ENCODE data around the gene CPA4.
"Not testable (repeated sequence)": the region's sequence is repeated elsewhere in the genome, so short reads cannot be mapped to it uniquely, and the experiment has no call there.

Gene CPA4, protein sequence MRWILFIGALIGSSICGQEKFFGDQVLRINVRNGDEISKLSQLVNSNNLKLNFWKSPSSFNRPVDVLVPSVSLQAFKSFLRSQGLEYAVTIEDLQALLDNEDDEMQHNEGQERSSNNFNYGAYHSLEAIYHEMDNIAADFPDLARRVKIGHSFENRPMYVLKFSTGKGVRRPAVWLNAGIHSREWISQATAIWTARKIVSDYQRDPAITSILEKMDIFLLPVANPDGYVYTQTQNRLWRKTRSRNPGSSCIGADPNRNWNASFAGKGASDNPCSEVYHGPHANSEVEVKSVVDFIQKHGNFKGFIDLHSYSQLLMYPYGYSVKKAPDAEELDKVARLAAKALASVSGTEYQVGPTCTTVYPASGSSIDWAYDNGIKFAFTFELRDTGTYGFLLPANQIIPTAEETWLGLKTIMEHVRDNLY

DNA sequence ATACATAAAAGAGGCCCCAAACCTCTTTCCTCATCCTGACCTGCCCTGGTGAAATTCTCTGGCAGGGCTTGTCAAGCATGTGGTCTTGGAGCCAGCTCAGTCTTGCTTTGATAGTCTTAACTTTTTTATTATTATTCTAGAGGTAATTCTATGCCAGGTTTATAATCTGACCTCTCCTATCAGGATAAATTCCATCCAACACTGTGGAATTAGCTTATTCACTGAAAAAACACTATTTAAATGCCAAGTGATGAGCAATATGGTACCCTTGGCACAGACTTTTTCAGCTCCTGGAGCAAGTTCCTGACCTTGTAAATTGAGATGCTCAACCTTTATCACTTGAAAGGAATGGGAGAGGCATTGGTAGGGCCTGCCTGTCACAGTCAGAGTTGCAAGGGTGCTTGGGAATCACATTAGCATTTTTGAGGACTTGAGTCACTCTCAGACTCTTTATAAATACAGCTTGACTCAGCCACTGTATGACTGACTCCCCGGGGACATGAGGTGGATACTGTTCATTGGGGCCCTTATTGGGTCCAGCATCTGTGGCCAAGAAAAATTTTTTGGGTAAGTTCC is at the start of gene CPA4:
CPA4 (plus strand) TSS at position 480 of the 576 bp plus-strand sequence; CDS start at position 500, 20 bp downstream.
- Histone ChIP-seq H3K4me3 (ENCODE audit: low read length) (no peak within 1 kb of the TSS), H3K27me3 (ENCODE audit: control insufficient read depth, insufficient read depth, low read length) (no peaks in the 10 kb centered on the region), H3K36me3 (ENCODE audit: control insufficient read depth, insufficient read depth, low read length) (no peaks in the 10 kb centered on the region), H3K4me1 (ENCODE audit: control insufficient read depth, insufficient read depth, low read length) (no peaks in the 10 kb centered on the region), H3K9ac (ENCODE audit: low read length) (no peak within 1 kb of the TSS), H3K27ac (ENCODE audit: low read depth, low read length) (no peak within 1 kb of the TSS)

DNA sequence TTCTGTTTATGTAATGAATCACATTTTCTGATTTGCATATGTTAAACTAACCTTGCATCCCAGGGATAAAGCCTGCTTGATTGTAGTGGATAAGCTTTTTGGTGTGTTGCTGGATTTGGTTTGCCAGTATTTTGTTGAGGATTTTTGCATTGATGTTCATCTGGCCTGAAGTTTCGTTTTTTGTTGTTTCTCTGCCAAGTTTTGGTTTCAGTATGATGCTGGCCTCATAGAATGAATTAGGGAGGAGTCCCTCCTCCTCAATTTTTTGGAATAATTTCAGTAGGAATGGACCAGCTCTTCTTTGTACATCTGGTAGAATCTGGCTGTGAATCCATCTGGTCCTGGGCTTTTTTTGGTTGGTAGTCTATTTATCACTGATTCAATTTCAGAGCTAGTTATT is 49.5 kb upstream of the CPA4 start:
- not testable (repeated sequence) for H3K36me3 ChIP-seq (ENCODE audit: control insufficient read depth, insufficient read depth, low read length); H3K9ac ChIP-seq (ENCODE audit: low read length); H3K27ac ChIP-seq (ENCODE audit: low read depth, low read length); H3K4me3 ChIP-seq (ENCODE audit: low read length); H3K27me3 ChIP-seq (ENCODE audit: control insufficient read depth, insufficient read depth, low read length); H3K4me1 ChIP-seq (ENCODE audit: control insufficient read depth, insufficient read depth, low read length)

DNA sequence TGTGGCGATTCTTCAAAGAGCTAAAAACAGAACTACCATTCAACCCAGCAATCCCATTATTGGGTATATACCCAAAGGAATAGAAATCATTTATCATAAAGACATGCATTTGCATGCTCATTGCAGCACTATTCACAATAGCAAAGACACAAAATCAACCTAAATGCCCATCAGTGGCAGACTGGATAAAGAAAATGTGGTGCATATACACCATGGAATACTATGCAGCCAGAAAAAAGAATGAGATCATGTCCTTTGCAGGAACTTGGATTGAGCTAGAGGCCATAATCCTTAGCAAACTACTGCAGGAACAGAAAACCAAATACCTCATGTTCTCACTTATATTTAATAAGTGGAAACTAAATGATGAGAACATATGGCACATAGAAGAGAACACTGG is 46.5 kb upstream of the CPA4 start:
- H3K4me1 ChIP-seq (ENCODE audit: control insufficient read depth, insufficient read depth, low read length), result not testable (repeated sequence)

DNA sequence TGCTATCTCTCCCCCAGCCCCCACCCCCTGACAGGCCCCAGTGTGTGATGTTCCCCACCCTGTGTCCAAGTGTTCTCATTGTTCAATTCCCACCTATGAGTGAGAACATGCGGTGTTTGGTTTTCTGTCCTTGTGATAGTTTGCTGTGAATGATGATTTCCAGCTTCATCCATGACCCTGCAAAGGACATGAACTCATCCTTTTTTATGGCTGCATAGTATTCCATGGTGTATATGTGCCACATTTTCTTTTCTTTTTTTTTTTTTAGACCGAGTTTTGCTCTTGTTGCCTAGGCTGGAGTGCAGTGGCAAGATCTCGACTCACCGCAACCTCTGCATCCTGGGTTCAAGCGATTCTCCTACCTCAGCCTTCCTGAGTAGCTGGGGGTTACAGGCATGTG is 44.1 kb upstream of the CPA4 start:
- H3K4me3 ChIP-seq (ENCODE audit: low read length); H3K27ac ChIP-seq (ENCODE audit: low read depth, low read length); H3K9ac ChIP-seq (ENCODE audit: low read length); H3K36me3 ChIP-seq (ENCODE audit: control insufficient read depth, insufficient read depth, low read length); H3K27me3 ChIP-seq (ENCODE audit: control insufficient read depth, insufficient read depth, low read length); H3K4me1 ChIP-seq (ENCODE audit: control insufficient read depth, insufficient read depth, low read length): not testable (repeated sequence)

More for the DNA sequence above, 46.5 kb upstream of the CPA4 start:
- H3K4me3 ChIP-seq (ENCODE audit: low read length); H3K27ac ChIP-seq (ENCODE audit: low read depth, low read length); H3K36me3 ChIP-seq (ENCODE audit: control insufficient read depth, insufficient read depth, low read length); H3K9ac ChIP-seq (ENCODE audit: low read length); H3K27me3 ChIP-seq (ENCODE audit: control insufficient read depth, insufficient read depth, low read length): not testable (repeated sequence)

DNA sequence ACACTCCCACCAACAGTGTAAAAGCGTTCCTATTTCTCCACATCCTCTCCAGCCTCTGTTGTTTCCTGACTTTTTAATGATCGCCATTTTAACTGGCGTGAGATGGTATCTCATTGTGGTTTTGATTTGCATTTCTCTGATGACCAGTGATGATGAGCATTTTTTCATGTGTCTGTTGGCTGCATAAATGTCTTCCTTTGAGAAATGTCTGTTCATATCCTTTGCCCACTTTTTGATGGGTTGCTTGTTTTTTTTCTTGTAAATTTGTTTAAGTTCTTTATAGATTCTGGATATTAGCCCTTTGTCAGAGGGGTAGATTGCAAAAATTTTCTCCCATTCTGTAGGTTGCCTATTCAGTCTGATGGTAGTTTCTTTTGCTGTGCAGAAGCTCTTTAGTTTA is 43.3 kb upstream of the CPA4 start:
- H3K9ac ChIP-seq (ENCODE audit: low read length); H3K4me3 ChIP-seq (ENCODE audit: low read length); H3K27ac ChIP-seq (ENCODE audit: low read depth, low read length); H3K36me3 ChIP-seq (ENCODE audit: control insufficient read depth, insufficient read depth, low read length); H3K4me1 ChIP-seq (ENCODE audit: control insufficient read depth, insufficient read depth, low read length); H3K27me3 ChIP-seq (ENCODE audit: control insufficient read depth, insufficient read depth, low read length): not testable (repeated sequence)

DNA sequence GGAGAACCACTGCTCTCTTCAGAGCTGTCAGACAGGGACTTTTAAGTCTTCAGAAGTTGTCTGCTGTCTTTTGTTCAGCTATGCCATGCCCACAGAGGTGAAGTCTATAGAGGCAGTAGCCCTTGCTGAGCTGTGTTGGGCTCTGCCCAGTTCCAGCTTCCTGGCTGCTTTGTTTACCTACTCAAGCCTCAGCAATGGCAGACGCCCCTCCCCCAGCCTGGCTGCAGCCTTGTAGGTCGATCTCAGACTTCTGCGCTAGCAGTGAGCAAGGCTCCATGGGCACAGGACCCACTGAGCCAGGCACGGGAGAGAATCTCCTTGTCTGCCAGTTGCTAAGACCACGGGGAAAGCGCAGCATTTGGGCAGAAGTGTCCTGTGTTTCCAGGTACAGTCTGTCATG is 38.4 kb upstream of the CPA4 start:
- Histone ChIP-seq H3K27ac (ENCODE audit: low read depth, low read length) (no peak overlapping the region), H3K4me3 (ENCODE audit: low read length) (no peak overlapping the region), H3K9ac (ENCODE audit: low read length) (no peak overlapping the region), H3K36me3 (ENCODE audit: control insufficient read depth, insufficient read depth, low read length) (no peaks in the 10 kb centered on the region), H3K4me1 (ENCODE audit: control insufficient read depth, insufficient read depth, low read length) (no peaks in the 10 kb centered on the region), H3K27me3 (ENCODE audit: control insufficient read depth, insufficient read depth, low read length) (no peaks in the 10 kb centered on the region)

DNA sequence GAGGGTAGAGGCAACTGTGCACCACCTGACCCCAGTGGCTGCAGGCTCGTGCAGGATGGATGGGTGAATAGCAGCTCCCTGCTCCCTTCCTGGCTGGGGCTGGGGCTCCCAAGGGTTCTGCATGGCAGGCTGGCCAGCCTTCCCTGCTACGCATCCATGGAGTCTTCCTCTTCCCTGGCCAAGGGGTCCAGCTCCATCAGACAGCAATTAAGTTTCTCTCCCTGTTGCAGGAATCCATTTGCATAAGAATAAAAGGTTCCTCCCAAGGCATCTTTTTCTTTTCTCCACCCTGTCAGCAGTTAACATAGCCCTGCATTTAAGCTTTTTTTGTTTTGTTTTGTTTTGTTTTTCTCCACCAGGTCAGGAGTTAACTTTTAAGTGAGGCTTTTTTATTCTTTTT is 36.3 kb upstream of the CPA4 start:
- H3K36me3 ChIP-seq (ENCODE audit: control insufficient read depth, insufficient read depth, low read length), result no peaks in the 10 kb centered on the region
- no peaks in the 10 kb centered on the region for H3K4me1 ChIP-seq (ENCODE audit: control insufficient read depth, insufficient read depth, low read length)
- no peaks in the 10 kb centered on the region for H3K27me3 ChIP-seq (ENCODE audit: control insufficient read depth, insufficient read depth, low read length)
- no peak overlapping the region for H3K9ac ChIP-seq (ENCODE audit: low read length)
- no peak overlapping the region for H3K4me3 ChIP-seq (ENCODE audit: low read length)
- H3K27ac ChIP-seq (ENCODE audit: low read depth, low read length), result no peak overlapping the region

DNA sequence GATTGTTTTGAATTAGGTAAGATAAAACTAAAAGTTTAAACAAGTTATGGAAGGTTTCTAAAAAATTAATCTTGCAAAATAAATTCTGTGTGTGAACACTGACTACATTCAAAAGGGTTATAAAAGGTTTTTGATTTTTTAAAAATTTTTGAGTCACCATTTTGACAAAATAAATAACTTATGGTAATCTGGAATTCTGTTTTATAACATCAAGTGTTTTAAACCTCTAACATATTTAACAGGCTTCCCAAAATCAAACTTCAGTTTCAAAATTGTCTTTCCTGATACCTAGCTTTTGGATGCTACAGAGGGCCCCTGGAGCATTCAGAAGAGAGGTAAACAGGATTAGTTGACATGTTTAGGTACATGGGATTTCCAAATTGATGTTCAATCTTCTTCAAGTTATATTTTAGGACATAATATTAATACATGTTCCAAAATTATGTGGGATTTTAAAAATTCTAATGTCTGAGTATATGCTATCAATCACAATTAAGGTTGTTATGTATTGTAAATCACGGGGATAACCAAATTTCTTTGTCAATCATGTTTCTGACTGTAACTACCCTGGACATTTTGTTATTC is 34.4 kb upstream of the CPA4 start:
- Histone ChIP-seq H3K27me3 (ENCODE audit: control insufficient read depth, insufficient read depth, low read length) (no peaks in the 10 kb centered on the region), H3K4me1 (ENCODE audit: control insufficient read depth, insufficient read depth, low read length) (no peaks in the 10 kb centered on the region), H3K27ac (ENCODE audit: low read depth, low read length) (no peak overlapping the region), H3K36me3 (ENCODE audit: control insufficient read depth, insufficient read depth, low read length) (no peaks in the 10 kb centered on the region), H3K4me3 (ENCODE audit: low read length) (no peak overlapping the region), H3K9ac (ENCODE audit: low read length) (no peak overlapping the region)

DNA sequence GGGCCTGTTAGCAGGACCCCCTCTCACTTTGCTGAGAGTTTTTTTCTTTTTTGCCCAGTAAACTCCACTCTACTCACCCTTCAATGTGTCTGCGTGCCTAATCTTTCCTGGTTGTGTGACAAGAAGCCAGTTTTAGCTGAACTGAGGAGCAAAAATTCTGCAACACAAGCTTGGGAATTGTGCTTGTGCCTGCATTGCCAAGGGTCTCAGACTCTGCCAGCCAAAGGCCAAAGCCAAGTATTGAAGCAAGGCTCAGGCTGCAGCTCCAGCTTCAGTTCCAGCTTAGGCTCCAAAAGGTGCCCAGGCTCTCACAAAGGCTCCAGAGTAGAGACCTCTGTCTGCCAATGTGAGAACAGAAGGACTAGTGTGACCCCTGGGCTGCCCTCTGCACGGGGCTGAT is 30.5 kb upstream of the CPA4 start:
- H3K9ac ChIP-seq (ENCODE audit: low read length), result no peak overlapping the region
- H3K27ac ChIP-seq (ENCODE audit: low read depth, low read length), result no peak overlapping the region
- no peaks in the 10 kb centered on the region for H3K4me1 ChIP-seq (ENCODE audit: control insufficient read depth, insufficient read depth, low read length)
- no peak overlapping the region for H3K4me3 ChIP-seq (ENCODE audit: low read length)
- H3K27me3 ChIP-seq (ENCODE audit: control insufficient read depth, insufficient read depth, low read length), result no peaks in the 10 kb centered on the region
- no peaks in the 10 kb centered on the region for H3K36me3 ChIP-seq (ENCODE audit: control insufficient read depth, insufficient read depth, low read length)

DNA sequence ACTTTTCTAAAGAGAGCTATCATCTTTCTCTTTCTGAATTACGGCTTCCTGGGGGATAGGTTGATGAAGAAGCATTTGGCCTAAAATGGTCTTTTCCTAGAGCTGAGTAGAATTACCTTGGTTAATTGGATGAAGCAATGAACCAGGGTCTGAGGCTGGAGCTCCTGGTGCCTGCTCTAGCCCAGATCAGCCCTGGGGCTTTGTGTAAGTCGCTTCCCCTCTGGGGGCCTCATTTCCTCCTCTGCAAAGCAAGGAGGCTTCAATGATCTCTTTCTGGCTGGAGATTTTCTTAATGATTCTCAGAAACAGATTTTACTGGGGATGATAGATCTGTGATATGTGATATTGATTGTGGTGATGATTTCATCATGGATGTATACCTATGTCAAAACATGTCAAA is 29.8 kb upstream of the CPA4 start:
- Histone ChIP-seq H3K36me3 (ENCODE audit: control insufficient read depth, insufficient read depth, low read length) (no peaks in the 10 kb centered on the region), H3K4me1 (ENCODE audit: control insufficient read depth, insufficient read depth, low read length) (no peaks in the 10 kb centered on the region)

DNA sequence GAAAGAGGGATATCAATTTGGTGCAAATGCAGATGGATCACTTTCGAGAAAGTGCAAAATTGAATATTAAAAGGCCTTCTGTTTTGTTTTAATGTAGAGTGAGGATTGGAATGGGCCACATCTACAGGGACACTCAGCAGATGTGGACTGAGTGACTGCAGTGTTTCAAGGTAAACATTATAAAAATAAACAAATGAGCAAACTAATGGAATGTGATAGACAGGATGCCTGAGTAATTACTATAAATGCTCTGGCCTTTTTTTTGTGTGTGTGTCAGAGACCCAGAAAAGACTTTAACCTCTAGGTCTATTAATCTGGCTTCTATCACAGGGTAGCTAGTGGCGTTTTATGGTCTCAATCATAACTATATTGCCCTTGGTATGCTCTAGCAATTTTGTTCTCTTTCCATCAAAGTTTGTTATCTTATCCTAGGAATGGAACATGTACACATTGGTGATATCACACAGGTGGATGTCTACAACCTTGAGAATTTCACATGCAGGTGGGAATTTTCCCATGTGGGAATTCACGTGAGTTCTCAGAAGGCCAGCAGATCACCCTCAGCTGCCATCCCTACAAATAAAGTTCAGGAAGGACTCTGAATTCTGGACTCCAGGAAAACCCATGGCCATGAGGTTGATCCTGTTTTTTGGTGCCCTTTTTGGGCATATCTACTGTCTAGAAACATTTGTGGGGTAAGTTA is 26.6 kb upstream of the CPA4 start, which contains the start of gene CPA2:
CPA2 (plus strand) TSS at position 606 of the 703 bp plus-strand sequence; CDS start at position 625, 19 bp downstream.
- Histone ChIP-seq H3K4me3 (ENCODE audit: low read length) (no peak within 1 kb of the TSS), H3K27me3 (ENCODE audit: control insufficient read depth, insufficient read depth, low read length) (no peaks in the 10 kb centered on the region), H3K36me3 (ENCODE audit: control insufficient read depth, insufficient read depth, low read length) (no peaks in the 10 kb centered on the region), H3K9ac (ENCODE audit: low read length) (no peak within 1 kb of the TSS), H3K4me1 (ENCODE audit: control insufficient read depth, insufficient read depth, low read length) (no peaks in the 10 kb centered on the region), H3K27ac (ENCODE audit: low read depth, low read length) (no peak within 1 kb of the TSS)

More for the DNA sequence above, 29.8 kb upstream of the CPA4 start:
- H3K27me3 ChIP-seq (ENCODE audit: control insufficient read depth, insufficient read depth, low read length), result no peaks in the 10 kb centered on the region
- H3K4me3 ChIP-seq (ENCODE audit: low read length), result no peak overlapping the region
- H3K27ac ChIP-seq (ENCODE audit: low read depth, low read length), result no peak overlapping the region
- no peak overlapping the region for H3K9ac ChIP-seq (ENCODE audit: low read length)

DNA sequence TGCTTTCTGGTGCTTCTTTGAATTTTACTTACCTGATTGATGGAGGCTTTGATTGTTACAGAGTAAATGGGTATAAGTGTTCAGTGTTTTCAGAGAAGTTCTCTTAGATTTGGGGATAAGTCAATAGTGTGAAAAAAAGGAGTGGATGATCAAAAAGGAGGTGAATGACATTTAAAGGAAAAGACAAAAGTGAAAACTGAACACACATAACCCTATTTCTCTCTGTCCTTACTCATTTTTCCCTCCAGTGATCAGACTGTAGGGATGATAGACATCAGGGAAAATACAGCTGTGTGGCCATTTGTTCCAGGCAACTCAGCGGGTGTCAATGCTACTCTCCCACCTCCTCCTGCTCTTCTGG is 26.0 kb upstream of the CPA4 start:
- no peak overlapping the region for H3K27ac ChIP-seq (ENCODE audit: low read depth, low read length)
- H3K4me3 ChIP-seq (ENCODE audit: low read length), result no peak overlapping the region
- no peaks in the 10 kb centered on the region for H3K4me1 ChIP-seq (ENCODE audit: control insufficient read depth, insufficient read depth, low read length)
- no peaks in the 10 kb centered on the region for H3K27me3 ChIP-seq (ENCODE audit: control insufficient read depth, insufficient read depth, low read length)
- H3K36me3 ChIP-seq (ENCODE audit: control insufficient read depth, insufficient read depth, low read length), result no peaks in the 10 kb centered on the region
- H3K9ac ChIP-seq (ENCODE audit: low read length), result no peak overlapping the region

All from rectal smooth muscle tissue (tissue), 1 donor.